ENCODE data around the gene SLC12A5.

DNA sequence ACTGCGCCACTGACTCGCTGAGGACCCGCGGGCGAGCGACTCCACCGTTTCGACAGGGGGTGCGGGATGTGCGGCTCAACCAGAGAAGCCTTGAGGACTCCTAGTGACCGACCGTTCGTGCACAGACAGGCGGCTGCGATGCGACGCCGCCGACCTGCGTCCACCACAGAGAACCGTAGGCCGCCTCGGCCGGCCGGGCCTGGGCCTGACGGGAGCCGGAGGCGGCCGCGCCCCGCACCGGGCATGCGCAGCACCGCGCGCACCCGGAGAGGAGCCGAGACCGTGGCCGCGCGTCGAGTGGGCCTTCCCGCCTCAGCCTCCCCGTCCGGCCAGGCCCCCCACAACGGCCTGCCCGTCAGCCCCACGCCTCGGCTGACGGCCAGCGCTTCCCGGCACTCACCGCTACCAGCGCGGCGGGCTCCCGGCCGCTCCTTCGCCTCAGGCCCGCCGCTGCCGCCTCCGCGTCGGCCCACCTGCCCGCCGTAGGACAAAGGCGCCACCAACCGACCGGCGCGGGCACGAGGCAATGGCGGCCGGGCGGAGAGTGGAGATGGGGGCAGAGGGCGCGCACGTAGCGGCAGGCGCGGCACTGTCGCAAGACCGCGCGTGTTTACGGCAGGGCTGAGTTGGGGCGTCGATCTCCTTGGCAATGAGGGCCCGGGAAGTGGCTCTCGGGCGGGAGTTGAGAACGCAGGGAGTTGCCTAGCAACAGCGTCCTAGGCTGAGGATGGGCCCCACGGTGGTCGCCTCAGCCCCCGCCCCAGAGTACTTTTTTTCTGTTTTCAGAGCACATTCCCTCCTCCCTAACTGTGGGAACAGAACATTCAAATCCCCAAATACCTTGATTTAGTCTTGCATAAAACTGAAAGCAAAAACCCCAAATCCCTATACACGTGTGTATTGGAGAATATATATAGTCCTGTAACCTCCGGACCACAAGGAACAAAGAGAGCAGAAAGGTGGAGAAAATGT is 60.7 kb downstream of the SLC12A5 start, which contains the start of gene NCOA5:
- TF ChIP-seq, protein P1, sequence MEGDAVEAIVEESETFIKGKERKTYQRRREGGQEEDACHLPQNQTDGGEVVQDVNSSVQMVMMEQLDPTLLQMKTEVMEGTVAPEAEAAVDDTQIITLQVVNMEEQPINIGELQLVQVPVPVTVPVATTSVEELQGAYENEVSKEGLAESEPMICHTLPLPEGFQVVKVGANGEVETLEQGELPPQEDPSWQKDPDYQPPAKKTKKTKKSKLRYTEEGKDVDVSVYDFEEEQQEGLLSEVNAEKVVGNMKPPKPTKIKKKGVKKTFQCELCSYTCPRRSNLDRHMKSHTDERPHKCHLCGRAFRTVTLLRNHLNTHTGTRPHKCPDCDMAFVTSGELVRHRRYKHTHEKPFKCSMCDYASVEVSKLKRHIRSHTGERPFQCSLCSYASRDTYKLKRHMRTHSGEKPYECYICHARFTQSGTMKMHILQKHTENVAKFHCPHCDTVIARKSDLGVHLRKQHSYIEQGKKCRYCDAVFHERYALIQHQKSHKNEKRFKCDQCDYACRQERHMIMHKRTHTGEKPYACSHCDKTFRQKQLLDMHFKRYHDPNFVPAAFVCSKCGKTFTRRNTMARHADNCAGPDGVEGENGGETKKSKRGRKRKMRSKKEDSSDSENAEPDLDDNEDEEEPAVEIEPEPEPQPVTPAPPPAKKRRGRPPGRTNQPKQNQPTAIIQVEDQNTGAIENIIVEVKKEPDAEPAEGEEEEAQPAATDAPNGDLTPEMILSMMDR (IDR thresholded peaks at IDR 0.05), result peak in 5 of 6 experiments; percentile 31 to 67 (median 54)
- TF ChIP-seq POLR2AphosphoS5 (IDR thresholded peaks at IDR 0.05), result peak; percentile 96 to 98
- TF ChIP-seq POLR2A (IDR thresholded peaks at IDR 0.05), result peak; percentile 47 to 96 (median 75)
